OCI-LY1 (cell line): ENCODE measurements around the gene CNTNAP5.

Experiments used
- H2AFZ ChIP-seq: fragments of 200-600 bp; sonication (generic), shearing (Covaris generic); 2 replicates; pipeline ENCODE4 v1.6.0; 2014; ENCODE audit warnings: antibody characterized with exemption, mild to moderate bottlenecking, low read length
- H3F3A ChIP-seq: fragments of 200-600 bp; sonication (generic), shearing (Covaris generic); 2 replicates; pipeline ENCODE4 v1.6.0; 2014; ENCODE audit warnings: mild to moderate bottlenecking, antibody characterized with exemption, low read length, moderate library complexity; ENCODE audit not compliant: insufficient read depth
- H3K27ac ChIP-seq: fragments of 200-600 bp; sonication (generic); 2 replicates; pipeline ENCODE4 v1.5.1; 2014; ENCODE audit warnings: low read length, mixed run types, mild to moderate bottlenecking, low read depth; ENCODE audit not compliant: poor library complexity, severe bottlenecking
- H3K27me3 ChIP-seq: fragments of 200-600 bp; sonication (generic); 2 replicates; pipeline ENCODE4 v1.6.0; 2014; ENCODE audit warnings: antibody characterized with exemption, mild to moderate bottlenecking, low read length, moderate library complexity; ENCODE audit not compliant: insufficient read depth
- H3K36me3 ChIP-seq: fragments of 200-600 bp; sonication (generic); 2 replicates; pipeline ENCODE4 v1.6.1; 2014; ENCODE audit warnings: mild to moderate bottlenecking, antibody characterized with exemption, low read length, moderate library complexity, mixed read lengths; ENCODE audit not compliant: insufficient read depth
- H3K4me1 ChIP-seq: fragments of 200-600 bp; sonication (generic); 2 replicates; pipeline ENCODE4 v1.5.1; 2014; ENCODE audit warnings: mild to moderate bottlenecking, low read length, moderate library complexity; ENCODE audit not compliant: insufficient read depth, severe bottlenecking
- H3K4me2 ChIP-seq: fragments of 200-600 bp; sonication (generic), shearing (Covaris generic); 2 replicates; pipeline ENCODE4 v1.6.1; 2014; ENCODE audit warnings: low read length
- H3K4me3 ChIP-seq: fragments of 200-600 bp; sonication (generic); 2 replicates; pipeline ENCODE4 v1.5.1; 2014; ENCODE audit warnings: low read length, low read depth, mild to moderate bottlenecking, mixed read lengths; ENCODE audit not compliant: poor library complexity, severe bottlenecking
- H3K79me2 ChIP-seq: fragments of 200-600 bp; shearing (Covaris generic); 2 replicates; pipeline ENCODE4 v1.6.1; 2016; ENCODE audit warnings: mixed run types, low read length, mixed read lengths; ENCODE audit not compliant: insufficient read depth
- H3K9ac ChIP-seq: fragments of 200-600 bp; sonication (generic), shearing (Covaris generic); 2 replicates; pipeline ENCODE4 v1.6.1; 2014; ENCODE audit warnings: mild to moderate bottlenecking, low read length, mixed read lengths
- H3K9me2 ChIP-seq: fragments of 200-600 bp; sonication (generic), shearing (Covaris generic); 2 replicates; pipeline ENCODE4 v1.6.1; 2014; ENCODE audit warnings: low read depth, mild to moderate bottlenecking, low read length, mixed read lengths
- H3K9me3 ChIP-seq: fragments of 200-600 bp; shearing (Covaris generic); 2 replicates; pipeline ENCODE4 v1.6.1; 2014; ENCODE audit warnings: low read length, mixed read lengths
- H4K20me1 ChIP-seq: fragments of 200-600 bp; sonication (generic), shearing (Covaris generic); 2 replicates; pipeline ENCODE4 v1.6.0; 2016; ENCODE audit warnings: mild to moderate bottlenecking, low read length; ENCODE audit not compliant: insufficient read depth
- EZH2 ChIP-seq: fragments of 200-600 bp; sonication (generic), shearing (Covaris generic); IDR thresholded peaks from 2 replicates; pipeline ENCODE4 v1.8.0; 2017; ENCODE audit warnings: borderline replicate concordance, mixed run types, mild to moderate bottlenecking, antibody characterized with exemption, low read length, moderate library complexity, mixed read lengths
- TF ChIP-seq, protein P1 (sequence below): fragments of 200-600 bp; sonication (generic), shearing (Covaris generic); IDR thresholded peaks from 2 replicates; pipeline ENCODE4 v1.5.1; 2017; ENCODE audit warnings: mild to moderate bottlenecking, antibody characterized with exemption, low read length, moderate library complexity, mixed read lengths

The CNTNAP5 gene

DNA sequence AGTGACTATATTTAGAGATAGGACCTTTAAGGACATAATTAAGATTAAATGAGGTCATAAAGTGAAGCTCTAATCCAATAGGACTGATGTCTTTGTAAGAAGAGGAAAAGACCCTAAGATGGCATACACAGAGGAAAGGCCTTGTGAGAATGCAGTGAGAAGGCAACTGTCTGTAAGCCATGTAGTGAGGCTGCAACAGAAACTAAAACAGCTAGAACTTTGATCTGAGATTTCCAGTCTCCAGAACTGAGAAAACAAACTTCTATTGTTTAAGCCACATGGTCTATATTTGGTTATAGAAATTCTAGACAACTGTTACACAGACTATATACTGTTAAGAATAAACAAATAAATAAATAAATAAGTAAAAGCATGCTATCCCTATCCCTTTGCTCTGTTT is 276.8 kb downstream of the CNTNAP5 start:
- Histone ChIP-seq H3K9ac (no peak overlapping the region), H4K20me1 (no peaks in the 10 kb centered on the region), H3K79me2 (no peaks in the 10 kb centered on the region), H2AFZ (no peak overlapping the region), H3K9me2 (no peaks in the 10 kb centered on the region), H3K27ac (no peak overlapping the region), H3K4me1 (no peaks in the 10 kb centered on the region), H3K9me3 (no peaks in the 10 kb centered on the region), H3F3A (no peaks in the 10 kb centered on the region), H3K4me2 (no peak overlapping the region), H3K4me3 (no peak overlapping the region), H3K27me3 (no peaks in the 10 kb centered on the region), H3K36me3 (no peaks in the 10 kb centered on the region)
- TF ChIP-seq, protein P1, sequence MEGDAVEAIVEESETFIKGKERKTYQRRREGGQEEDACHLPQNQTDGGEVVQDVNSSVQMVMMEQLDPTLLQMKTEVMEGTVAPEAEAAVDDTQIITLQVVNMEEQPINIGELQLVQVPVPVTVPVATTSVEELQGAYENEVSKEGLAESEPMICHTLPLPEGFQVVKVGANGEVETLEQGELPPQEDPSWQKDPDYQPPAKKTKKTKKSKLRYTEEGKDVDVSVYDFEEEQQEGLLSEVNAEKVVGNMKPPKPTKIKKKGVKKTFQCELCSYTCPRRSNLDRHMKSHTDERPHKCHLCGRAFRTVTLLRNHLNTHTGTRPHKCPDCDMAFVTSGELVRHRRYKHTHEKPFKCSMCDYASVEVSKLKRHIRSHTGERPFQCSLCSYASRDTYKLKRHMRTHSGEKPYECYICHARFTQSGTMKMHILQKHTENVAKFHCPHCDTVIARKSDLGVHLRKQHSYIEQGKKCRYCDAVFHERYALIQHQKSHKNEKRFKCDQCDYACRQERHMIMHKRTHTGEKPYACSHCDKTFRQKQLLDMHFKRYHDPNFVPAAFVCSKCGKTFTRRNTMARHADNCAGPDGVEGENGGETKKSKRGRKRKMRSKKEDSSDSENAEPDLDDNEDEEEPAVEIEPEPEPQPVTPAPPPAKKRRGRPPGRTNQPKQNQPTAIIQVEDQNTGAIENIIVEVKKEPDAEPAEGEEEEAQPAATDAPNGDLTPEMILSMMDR = no peak
- no peak for TF ChIP-seq EZH2

DNA sequence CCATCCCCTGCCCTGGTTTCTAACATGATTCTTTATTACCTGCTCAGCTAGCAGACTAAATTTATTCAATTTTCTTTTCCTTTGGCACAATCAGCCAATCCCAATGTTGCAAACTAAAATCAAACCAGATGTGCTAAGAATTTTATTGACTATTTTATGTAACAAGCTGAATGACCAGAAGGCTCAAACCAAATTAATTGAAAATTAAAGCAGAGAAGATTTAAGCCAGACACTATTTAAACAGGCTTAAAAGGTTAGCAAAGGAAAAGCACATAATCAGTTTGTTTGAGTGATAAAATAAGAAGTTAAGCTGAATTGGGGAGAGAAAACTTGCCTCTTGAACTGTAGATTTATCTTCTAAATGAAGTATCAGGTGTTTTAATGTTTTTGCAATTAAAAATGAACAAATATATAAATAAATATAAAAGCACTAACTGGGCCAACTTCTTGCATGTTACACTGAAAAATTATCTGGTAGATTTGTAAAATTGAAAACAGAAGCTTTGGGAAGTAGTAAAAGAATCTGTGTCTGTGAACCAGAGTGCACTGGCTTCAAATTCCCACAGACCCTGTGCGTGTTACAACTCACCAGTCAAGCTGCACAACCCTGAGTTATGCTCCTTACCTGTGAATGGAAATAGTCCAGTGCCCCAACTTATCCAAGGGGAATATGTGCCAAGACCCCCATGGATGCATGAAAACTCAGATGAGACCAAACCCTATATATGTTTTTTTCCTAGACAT is 283.4 kb downstream of the CNTNAP5 start:
- no peak overlapping the region for H3K9ac ChIP-seq
- H3K27me3 ChIP-seq = no peaks in the 10 kb centered on the region
- H3K4me3 ChIP-seq = no peak overlapping the region
- no peaks in the 10 kb centered on the region for H3K9me2 ChIP-seq
- no peak overlapping the region for H3K27ac ChIP-seq
- H3K4me2 ChIP-seq = no peak overlapping the region
- no peaks in the 10 kb centered on the region for H4K20me1 ChIP-seq
- TF ChIP-seq, protein P1 = no peak
- no peak for TF ChIP-seq EZH2
- no peaks in the 10 kb centered on the region for H3K36me3 ChIP-seq
- H3F3A ChIP-seq = no peaks in the 10 kb centered on the region
- no peaks in the 10 kb centered on the region for H3K79me2 ChIP-seq
- no peaks in the 10 kb centered on the region for H3K9me3 ChIP-seq
- H3K4me1 ChIP-seq = no peaks in the 10 kb centered on the region
- no peak overlapping the region for H2AFZ ChIP-seq

DNA sequence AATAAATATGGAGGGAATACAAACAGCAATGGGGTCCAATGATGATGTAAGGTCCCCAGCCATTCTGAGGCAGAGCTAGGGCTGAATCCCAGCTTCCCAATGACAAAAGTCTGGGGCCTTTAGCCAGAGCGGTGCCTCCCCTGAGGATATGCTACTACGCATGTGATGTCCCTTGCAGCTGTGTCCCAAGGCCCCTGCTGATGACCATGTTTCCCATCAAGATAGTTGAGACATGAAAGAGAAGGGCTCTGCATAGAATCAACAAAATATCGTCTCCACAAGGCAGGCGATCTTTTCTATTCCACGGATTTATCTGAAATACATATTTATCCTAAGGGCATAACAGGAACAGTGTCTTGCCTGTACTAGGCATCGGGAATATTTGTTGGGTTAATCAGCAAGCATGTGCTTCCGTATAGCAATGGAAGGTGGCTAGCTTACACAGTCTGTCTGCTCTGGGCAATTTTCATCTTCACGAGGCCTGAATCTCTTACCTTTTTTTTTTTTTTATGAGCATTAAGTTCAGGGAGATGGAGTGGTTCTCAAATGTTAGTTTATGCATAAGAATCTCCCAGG is 284.6 kb downstream of the CNTNAP5 start:
- Histone ChIP-seq H3K4me1 (no peaks in the 10 kb centered on the region), H3K4me2 (no peak overlapping the region), H3K9me3 (no peaks in the 10 kb centered on the region), H3K36me3 (no peaks in the 10 kb centered on the region), H3K9me2 (no peaks in the 10 kb centered on the region), H3F3A (no peaks in the 10 kb centered on the region), H4K20me1 (no peaks in the 10 kb centered on the region), H3K27ac (no peak overlapping the region), H2AFZ (no peak overlapping the region), H3K4me3 (no peak overlapping the region), H3K27me3 (no peaks in the 10 kb centered on the region), H3K79me2 (no peaks in the 10 kb centered on the region), H3K9ac (no peak overlapping the region)
- no peak for TF ChIP-seq EZH2
- TF ChIP-seq, protein P1 = no peak
